Loucy (cell line): ENCODE results near the gene GATA1.

Source experiments
- CTCF ChIP-seq: fragments of 200-600 bp; sonication (generic); conservative IDR thresholded peaks from 2 replicates; pipeline ENCODE4 v1.5.1; 2014; ENCODE audit warnings: mild to moderate bottlenecking, antibody characterized with exemption, low read length
- EZH2phosphoT487 ChIP-seq: fragments of 200-600 bp; IDR thresholded peaks from 2 replicates; pipeline ENCODE4 v1.6.1; 2018; ENCODE audit warnings: antibody characterized with exemption, mild to moderate bottlenecking, moderate library complexity, borderline replicate concordance

GRCh38 chrX:48824066-48824465, 37.7 kb downstream of the GATA1 start:
- TF ChIP-seq CTCF (no peak), EZH2phosphoT487 (no peak)
